GM21529 (cell line): ENCODE results near the gene B4GALT2.

ENCODE experiments used
- ATAC-seq: cut with Tn5 transposase; IDR thresholded peaks from one replicate; pipeline ENCODE4 v1.9.1; 2021; ENCODE audit not compliant: unreplicated experiment

The B4GALT2 gene

GRCh38 chr1:43983253-43983899, 4.4 kb downstream of the B4GALT2 start:
- no peak for ATAC-seq

- no peak for ATAC-seq
These were observed 5.8 kb downstream of the B4GALT2 start for GRCh38 chr1:43984855-43985254.

- no peak for ATAC-seq
These were observed 7.1 kb downstream of the B4GALT2 start for GRCh38 chr1:43985984-43986595.

GRCh38 chr1:43986712-43987111, 7.7 kb downstream of the B4GALT2 start:
- ATAC-seq = no peak

GRCh38 chr1:43987159-43987902, 8.3 kb downstream of the B4GALT2 start:
- ATAC-seq = no peak

- no peak for ATAC-seq
These were observed 11.5 kb downstream of the B4GALT2 start for GRCh38 chr1:43990271-43991199.

GRCh38 chr1:43991200-43991475, 12.1 kb downstream of the B4GALT2 start:
- ATAC-seq = no peak

- ATAC-seq = peak; percentile 81
These were observed 12.6 kb downstream of the B4GALT2 start, which contains the start of gene CCDC24 for GRCh38 chr1:43991476-43992231. CCDC24 (plus strand) TSS chr1:43991599; CDS start chr1:43991879, 280 bp downstream.

GRCh38 chr1:43992232-43992995, 13.4 kb downstream of the B4GALT2 start:
- no peak for ATAC-seq

- ATAC-seq = no peak
These were observed 14.3 kb downstream of the B4GALT2 start for GRCh38 chr1:43993206-43993914.

- ATAC-seq = no peak
These were observed 15.1 kb downstream of the B4GALT2 start for GRCh38 chr1:43994071-43994470.

- ATAC-seq = no peak
These were observed 16.1 kb downstream of the B4GALT2 start for GRCh38 chr1:43994794-43995790.

GRCh38 chr1:43995984-43996732, 17.1 kb downstream of the B4GALT2 start:
- no peak for ATAC-seq

- no peak for ATAC-seq
These were observed 17.7 kb downstream of the B4GALT2 start for GRCh38 chr1:43996733-43997115.

- ATAC-seq = no peak
These were observed 18.4 kb downstream of the B4GALT2 start for GRCh38 chr1:43997295-43997999.

- ATAC-seq = no peak
These were observed 19.0 kb downstream of the B4GALT2 start for GRCh38 chr1:43998000-43998378.

GRCh38 chr1:43999455-43999854, 20.4 kb downstream of the B4GALT2 start:
- ATAC-seq = no peak
